Hepatocyte (in vitro differentiated cells): Measurements from ENCODE around the gene DRAM1. TPM values are rescaled to one million over a fixed set of nuclear protein-coding genes. Genes with fewer than 3 reads are reported as not detected.
"Not testable (repeated sequence)": the region's sequence is repeated elsewhere in the genome, so short reads cannot be mapped to it uniquely, and the experiment has no call there.

Experiments used
- DNase-seq: peaks from one replicate; pipeline ENCODE4 v3.0.0-alpha.2; 2016; ENCODE audit warnings: low spot score
- H2AFZ ChIP-seq: fragments of 200-600 bp; sonication (generic); 2 replicates; pipeline ENCODE4 v1.6.0; 2016; ENCODE audit warnings: antibody characterized with exemption, mild to moderate bottlenecking
- H3K27ac ChIP-seq: fragments of 200-600 bp; sonication (generic); 2 replicates; pipeline ENCODE4 v1.5.1; 2016; ENCODE audit warnings: mild to moderate bottlenecking
- H3K27me3 ChIP-seq: fragments of 200-600 bp; sonication (generic); 2 replicates; pipeline ENCODE4 v1.6.1; 2016
- H3K36me3 ChIP-seq: fragments of 200-600 bp; sonication (generic); replicated peaks from 2 replicates; pipeline ENCODE4 v1.5.1; 2016; ENCODE audit warnings: low read depth; ENCODE audit not compliant: insufficient read depth
- H3K4me1 ChIP-seq: fragments of 200-600 bp; sonication (generic); 2 replicates; pipeline ENCODE4 v1.5.1; 2016; ENCODE audit warnings: mild to moderate bottlenecking, moderate library complexity; ENCODE audit not compliant: insufficient read depth
- H3K4me2 ChIP-seq: fragments of 200-600 bp; sonication (generic); 2 replicates; pipeline ENCODE4 v1.6.0; 2016
- H3K4me3 ChIP-seq: fragments of 200-600 bp; sonication (generic); 2 replicates; pipeline ENCODE4 v1.5.1; 2016; ENCODE audit warnings: mild to moderate bottlenecking
- H3K79me2 ChIP-seq: fragments of 200-600 bp; sonication (generic); 2 replicates; pipeline ENCODE4 v1.6.0; 2017; ENCODE audit warnings: mild to moderate bottlenecking
- H3K9me2 ChIP-seq: fragments of 200-600 bp; sonication (generic); replicated peaks from 2 replicates; pipeline ENCODE4 v1.6.0; 2017; ENCODE audit warnings: mild to moderate bottlenecking; ENCODE audit not compliant: insufficient read depth
- H3K9me3 ChIP-seq: fragments of 200-600 bp; sonication (generic); 2 replicates; pipeline ENCODE4 v1.5.1; 2016; ENCODE audit warnings: low read depth, mild to moderate bottlenecking
- H4K20me1 ChIP-seq: fragments of 200-600 bp; sonication (generic); 2 replicates; pipeline ENCODE4 v1.6.0; 2016; ENCODE audit warnings: mild to moderate bottlenecking; ENCODE audit not compliant: insufficient read depth, poor library complexity, severe bottlenecking
- EZH2 ChIP-seq: fragments of 200-600 bp; sonication (generic); IDR thresholded peaks from 2 replicates; pipeline ENCODE4 v1.6.1; 2016; ENCODE audit warnings: antibody characterized with exemption, mild to moderate bottlenecking, borderline replicate concordance
- EZH2phosphoT487 ChIP-seq: fragments of 200-600 bp; sonication (generic); IDR thresholded peaks from one replicate; pipeline ENCODE4 v1.6.1; 2018; ENCODE audit warnings: antibody characterized with exemption, mild to moderate bottlenecking, low read depth, moderate library complexity; ENCODE audit not compliant: unreplicated experiment, severe bottlenecking
- WGBS: methylation state at CpG from one replicate; pipeline ENCODE4 v1.1.6; 2016; ENCODE audit warnings: low lambda C conversion rate; ENCODE audit errors: missing lambda C conversion rate; 5-methylcytosine and 5-hydroxymethylcytosine counted together
- polyA plus RNA-seq: library from polyadenylated mRNA; unstranded; fragments of >200 nt; fragmentation: Nextera tagmentation; extraction: Ambion mirVana; gene quantifications from 2 replicates; pipeline ENCODE4 v1.2.1, GENCODE V29; 2016
- total RNA-seq: library from RNA; depleted of rRNA; stranded (reverse); fragments of >200 nt; gene quantifications from 2 replicates; pipeline ENCODE4 v1.2.3, GENCODE V29; 2014
- TF ChIP-seq, protein P1 (sequence below): fragments of 200-600 bp; sonication (generic); IDR thresholded peaks from 2 replicates; pipeline ENCODE4 v1.5.1; 2016; ENCODE audit warnings: antibody characterized with exemption, mild to moderate bottlenecking; ENCODE audit not compliant: poor library complexity

DRAM1 gene
- total and polyA plus RNA-seq, 2 experiments from 2014 or later: 26.0 to 28.2 TPM

DNA sequence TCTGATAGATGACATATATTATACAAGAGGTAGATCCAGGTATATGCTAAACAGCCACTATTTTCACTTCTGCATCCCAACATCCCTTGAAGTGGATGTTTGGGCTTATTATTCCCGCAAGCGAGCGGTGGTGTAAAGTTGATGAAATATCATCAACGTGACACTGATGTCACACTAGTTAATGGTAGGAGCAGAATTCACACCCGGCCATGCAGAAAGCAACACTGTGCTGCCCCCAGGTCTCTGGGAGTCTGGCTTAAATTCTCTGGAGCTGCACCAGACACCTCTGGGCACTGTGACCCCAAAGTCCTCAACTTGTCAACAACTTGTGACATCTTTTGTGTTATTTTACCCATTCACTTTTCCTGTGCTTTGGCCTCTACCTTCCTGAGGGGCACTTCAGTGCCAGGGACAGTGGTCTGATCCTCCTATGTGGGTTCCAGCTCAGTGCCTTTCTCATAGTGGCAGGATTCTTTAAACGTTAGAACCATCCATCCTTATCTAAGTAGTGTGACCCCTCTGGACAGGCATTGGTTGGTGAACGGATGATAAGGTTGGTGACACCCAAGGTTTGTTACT, 952 bp downstream of the DRAM1 start:
- peak overlapping the region; percentile 89 for H3K4me3 ChIP-seq
- H2AFZ ChIP-seq: peak overlapping the region; percentile 90
- no peaks in the 10 kb centered on the region for H4K20me1 ChIP-seq
- H3K4me1 ChIP-seq: no peaks in the 10 kb centered on the region
- H3K27ac ChIP-seq: peak overlapping the region; percentile 93
- H3K9me3 ChIP-seq: no peaks in the 10 kb centered on the region
- H3K4me2 ChIP-seq: peak overlapping the region; percentile 92
- TF ChIP-seq EZH2phosphoT487 (no peak), EZH2 (no peak)
- TF ChIP-seq, protein P1, sequence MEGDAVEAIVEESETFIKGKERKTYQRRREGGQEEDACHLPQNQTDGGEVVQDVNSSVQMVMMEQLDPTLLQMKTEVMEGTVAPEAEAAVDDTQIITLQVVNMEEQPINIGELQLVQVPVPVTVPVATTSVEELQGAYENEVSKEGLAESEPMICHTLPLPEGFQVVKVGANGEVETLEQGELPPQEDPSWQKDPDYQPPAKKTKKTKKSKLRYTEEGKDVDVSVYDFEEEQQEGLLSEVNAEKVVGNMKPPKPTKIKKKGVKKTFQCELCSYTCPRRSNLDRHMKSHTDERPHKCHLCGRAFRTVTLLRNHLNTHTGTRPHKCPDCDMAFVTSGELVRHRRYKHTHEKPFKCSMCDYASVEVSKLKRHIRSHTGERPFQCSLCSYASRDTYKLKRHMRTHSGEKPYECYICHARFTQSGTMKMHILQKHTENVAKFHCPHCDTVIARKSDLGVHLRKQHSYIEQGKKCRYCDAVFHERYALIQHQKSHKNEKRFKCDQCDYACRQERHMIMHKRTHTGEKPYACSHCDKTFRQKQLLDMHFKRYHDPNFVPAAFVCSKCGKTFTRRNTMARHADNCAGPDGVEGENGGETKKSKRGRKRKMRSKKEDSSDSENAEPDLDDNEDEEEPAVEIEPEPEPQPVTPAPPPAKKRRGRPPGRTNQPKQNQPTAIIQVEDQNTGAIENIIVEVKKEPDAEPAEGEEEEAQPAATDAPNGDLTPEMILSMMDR: no peak
- no peaks in the 10 kb centered on the region for H3K36me3 ChIP-seq
- 45% methylated on average over 7 of the region's 7 CpGs for WGBS
- no peaks in the 10 kb centered on the region for H3K9me2 ChIP-seq
- H3K79me2 ChIP-seq: peaks cover 26% of the 10 kb centered on the region
- no peaks in the 10 kb centered on the region for H3K27me3 ChIP-seq
- DNase-seq: no peak

GRCh38 chr12:101880769-101881168, 3.4 kb downstream of the DRAM1 start:
- H2AFZ ChIP-seq: no peak overlapping the region
- 81% methylated on average over 3 of the region's 3 CpGs for WGBS
- no peaks in the 10 kb centered on the region for H3K9me3 ChIP-seq
- peaks cover 30% of the 10 kb centered on the region for H3K79me2 ChIP-seq
- no peak for DNase-seq
- no peak overlapping the region for H3K4me3 ChIP-seq
- no peaks in the 10 kb centered on the region for H3K36me3 ChIP-seq
- no peaks in the 10 kb centered on the region for H3K4me1 ChIP-seq
- no peaks in the 10 kb centered on the region for H3K27me3 ChIP-seq
- no peaks in the 10 kb centered on the region for H3K9me2 ChIP-seq
- no peaks in the 10 kb centered on the region for H4K20me1 ChIP-seq
- TF ChIP-seq EZH2 (no peak), EZH2phosphoT487 (no peak)
- TF ChIP-seq, protein P1: no peak
- no peak overlapping the region for H3K27ac ChIP-seq
- no peak overlapping the region for H3K4me2 ChIP-seq

- WGBS: 90% methylated on average over 4 of the region's 4 CpGs
- Histone ChIP-seq H3K27ac (no peak overlapping the region), H3K4me3 (no peak overlapping the region), H3K9me3 (no peaks in the 10 kb centered on the region), H3K36me3 (no peaks in the 10 kb centered on the region), H3K79me2 (peaks cover 31% of the 10 kb centered on the region), H3K27me3 (no peaks in the 10 kb centered on the region), H4K20me1 (no peaks in the 10 kb centered on the region), H2AFZ (no peak overlapping the region), H3K4me2 (no peak overlapping the region), H3K4me1 (peaks cover 3% of the 10 kb centered on the region), H3K9me2 (no peaks in the 10 kb centered on the region)
- TF ChIP-seq EZH2 (no peak), EZH2phosphoT487 (no peak)
- TF ChIP-seq, protein P1: no peak
- no peak for DNase-seq
Measured at GRCh38 chr12:101881228-101881627, 3.8 kb downstream of the DRAM1 start.

DNA sequence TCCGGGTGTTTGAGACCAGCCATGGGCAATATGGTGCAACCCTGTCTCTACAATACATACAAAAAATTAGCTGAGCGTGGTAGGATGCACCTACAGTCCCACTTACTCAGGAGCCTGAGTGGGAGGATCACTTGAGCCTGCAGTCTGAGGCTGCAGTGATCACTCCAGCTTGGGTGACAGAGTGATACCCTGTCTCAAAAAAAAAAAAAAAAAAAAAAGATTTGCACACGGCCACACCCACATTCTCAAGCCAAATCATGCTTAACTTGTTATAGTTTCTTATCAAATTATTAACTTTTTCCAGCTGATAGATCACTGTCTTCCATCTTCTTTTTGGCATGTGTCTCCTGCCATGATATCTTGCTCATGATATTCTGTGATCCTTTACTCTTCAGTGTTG, 6.8 kb downstream of the DRAM1 start:
- 98% methylated on average over 3 of the region's 3 CpGs for WGBS
- H3K9me3 ChIP-seq: no peaks in the 10 kb centered on the region
- TF ChIP-seq EZH2 (no peak), EZH2phosphoT487 (no peak)
- TF ChIP-seq, protein P1: no peak

DNA sequence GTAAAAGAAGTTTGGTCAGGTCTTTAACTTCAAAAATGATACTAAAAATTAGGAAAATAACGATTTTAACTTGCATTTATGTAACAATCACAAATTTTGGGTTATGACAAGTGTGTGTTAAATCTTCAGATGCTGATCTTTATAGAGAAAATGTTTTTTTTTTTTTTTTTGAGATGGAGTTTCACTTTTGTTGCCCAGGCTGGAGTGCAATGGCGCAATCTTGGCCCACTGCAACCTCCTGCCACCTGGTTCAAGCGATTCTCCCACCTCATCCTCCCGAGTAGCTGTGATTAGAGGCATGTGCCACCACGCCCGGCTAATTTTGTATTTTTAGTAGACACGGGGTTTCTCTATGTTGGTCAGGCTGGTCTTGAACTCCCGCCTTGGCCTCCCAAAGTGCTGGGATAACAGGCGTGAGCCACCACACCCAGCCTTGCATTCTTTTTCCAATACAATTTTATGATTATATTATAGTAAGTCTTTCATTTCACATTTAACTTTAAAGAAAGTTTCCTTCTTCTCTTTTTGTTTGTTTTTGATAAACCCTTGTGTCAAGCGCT, 7.5 kb downstream of the DRAM1 start:
- not testable (repeated sequence) for H3K36me3 ChIP-seq, H3K4me1 ChIP-seq, H2AFZ ChIP-seq, H3K4me3 ChIP-seq, DNase-seq, H3K9me3 ChIP-seq, H3K4me2 ChIP-seq, H3K9me2 ChIP-seq, H4K20me1 ChIP-seq, H3K27me3 ChIP-seq, H3K27ac ChIP-seq
- 89% methylated on average over 10 of the region's 10 CpGs for WGBS
- H3K79me2 ChIP-seq: peaks cover 45% of the 10 kb centered on the region

More for the DNA sequence above, 6.8 kb downstream of the DRAM1 start:
- no peak for DNase-seq
- Histone ChIP-seq H3K27ac (no peak overlapping the region), H3K9me2 (no peaks in the 10 kb centered on the region), H4K20me1 (no peaks in the 10 kb centered on the region), H3K4me2 (no peak overlapping the region), H3K4me1 (peaks cover 6% of the 10 kb centered on the region), H2AFZ (no peak overlapping the region), H3K36me3 (no peaks in the 10 kb centered on the region), H3K27me3 (no peaks in the 10 kb centered on the region), H3K4me3 (no peak overlapping the region), H3K79me2 (peaks cover 52% of the 10 kb centered on the region)
